ENCODE data around the gene TMEM247. TPM values are rescaled to one million over a fixed set of nuclear protein-coding genes. Genes with fewer than 3 reads are reported as not detected.
A peak's percentile ranks its signal among the peaks of the same experiment; 100 is the strongest.

The TMEM247 gene
- total RNA-seq, 1 experiment from 2014 or later, result not detected

DNA sequence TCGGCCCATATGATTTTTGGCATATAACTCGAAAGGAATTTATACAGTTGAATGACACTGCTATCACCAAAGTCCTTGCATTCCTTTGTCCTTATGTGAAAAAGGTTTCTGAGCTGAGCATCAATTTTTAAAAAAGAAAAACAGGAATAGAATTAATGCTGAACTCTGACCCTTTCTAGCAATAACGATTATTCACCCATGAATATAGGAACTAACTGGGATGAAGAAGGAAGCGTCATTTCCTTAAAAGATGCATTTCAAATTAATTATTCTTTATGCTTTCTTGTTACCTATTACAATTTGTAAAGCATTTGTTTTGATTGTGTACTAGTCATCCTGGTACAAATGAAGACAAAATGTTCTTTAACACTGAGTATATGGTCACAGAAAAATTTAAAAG is 19.3 kb downstream of the TMEM247 start:
- CTCF ChIA-PET, result no interaction called here
- intact Hi-C loops (cut with micrococcal nuclease; ENCODE audit: unreplicated experiment), result no loop called here
- peaks cover 9% of the 10 kb centered on the region for H3K36me3 Mint-ChIP-seq (ENCODE audit: insufficient read depth, unreplicated experiment)
- H3K4me1 Mint-ChIP-seq (ENCODE audit: low read depth, unreplicated experiment), result no peaks in the 10 kb centered on the region
- H3K27me3 Mint-ChIP-seq (ENCODE audit: unreplicated experiment), result peaks cover 59% of the 10 kb centered on the region
- TF ChIP-seq CTCF (IDR thresholded peaks at IDR 0.05; ENCODE audit: unreplicated experiment), result no peak
- H3K4me3 Mint-ChIP-seq (ENCODE audit: low read depth, unreplicated experiment), result no peak overlapping the region
- DNase-seq, result no peak
- H3K27ac Mint-ChIP-seq (ENCODE audit: unreplicated experiment), result no peak overlapping the region
- no peaks in the 10 kb centered on the region for H3K9me3 Mint-ChIP-seq (ENCODE audit: low read depth, unreplicated experiment)
- no TSS peak for BruUV-seq (replicated peaks)

DNA sequence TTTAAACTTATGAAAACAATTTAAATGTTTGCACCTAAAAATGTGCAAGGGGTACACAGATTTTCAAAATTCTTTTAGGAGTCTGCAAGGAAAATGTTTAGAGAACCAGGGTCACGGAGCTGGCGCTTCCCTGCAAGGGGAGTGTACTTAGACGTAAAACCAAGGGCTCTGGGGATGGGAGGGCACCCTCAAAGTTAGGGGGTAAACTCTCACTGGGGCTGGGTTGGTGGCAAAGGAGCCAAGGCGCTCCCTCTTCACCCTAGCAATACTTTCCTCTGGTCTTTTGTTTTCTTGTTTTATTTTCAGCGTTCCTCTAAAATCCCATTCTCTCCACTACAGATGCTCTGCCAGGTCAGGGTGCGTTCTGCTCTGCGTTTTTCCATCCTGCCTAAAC is 20.0 kb downstream of the TMEM247 start:
- no TSS peak for BruUV-seq (replicated peaks)
- intact Hi-C loops (cut with micrococcal nuclease; ENCODE audit: unreplicated experiment), result no loop called here
- peak overlapping the region; percentile 89 for H3K4me3 Mint-ChIP-seq (ENCODE audit: low read depth, unreplicated experiment)
- H3K4me1 Mint-ChIP-seq (ENCODE audit: low read depth, unreplicated experiment), result no peaks in the 10 kb centered on the region
- CTCF ChIA-PET, result no interaction called here
- TF ChIP-seq CTCF (IDR thresholded peaks at IDR 0.05; ENCODE audit: unreplicated experiment), result no peak
- H3K27ac Mint-ChIP-seq (ENCODE audit: unreplicated experiment), result peak overlapping the region; percentile 84
- peaks cover 57% of the 10 kb centered on the region for H3K27me3 Mint-ChIP-seq (ENCODE audit: unreplicated experiment)
- DNase-seq, result no peak
- peaks cover 9% of the 10 kb centered on the region for H3K36me3 Mint-ChIP-seq (ENCODE audit: insufficient read depth, unreplicated experiment)
- H3K9me3 Mint-ChIP-seq (ENCODE audit: low read depth, unreplicated experiment), result no peaks in the 10 kb centered on the region

- Mint-ChIP-seq H3K9me3 (ENCODE audit: low read depth, unreplicated experiment) (no peaks in the 10 kb centered on the region), H3K4me3 (ENCODE audit: low read depth, unreplicated experiment) (no peak overlapping the region), H3K27ac (ENCODE audit: unreplicated experiment) (no peak overlapping the region), H3K27me3 (ENCODE audit: unreplicated experiment) (peaks cover 43% of the 10 kb centered on the region), H3K36me3 (ENCODE audit: insufficient read depth, unreplicated experiment) (peaks cover 9% of the 10 kb centered on the region), H3K4me1 (ENCODE audit: low read depth, unreplicated experiment) (no peaks in the 10 kb centered on the region)
- TF ChIP-seq CTCF (IDR thresholded peaks at IDR 0.05; ENCODE audit: unreplicated experiment), result no peak
- intact Hi-C loops (cut with micrococcal nuclease; ENCODE audit: unreplicated experiment), result no loop called here
- CTCF ChIA-PET, result no interaction called here
- BruUV-seq (replicated peaks), result no TSS peak
- DNase-seq, result no peak
Measured at GRCh38 chr2:46500801-46501200, 21.4 kb downstream of the TMEM247 start.

DNA sequence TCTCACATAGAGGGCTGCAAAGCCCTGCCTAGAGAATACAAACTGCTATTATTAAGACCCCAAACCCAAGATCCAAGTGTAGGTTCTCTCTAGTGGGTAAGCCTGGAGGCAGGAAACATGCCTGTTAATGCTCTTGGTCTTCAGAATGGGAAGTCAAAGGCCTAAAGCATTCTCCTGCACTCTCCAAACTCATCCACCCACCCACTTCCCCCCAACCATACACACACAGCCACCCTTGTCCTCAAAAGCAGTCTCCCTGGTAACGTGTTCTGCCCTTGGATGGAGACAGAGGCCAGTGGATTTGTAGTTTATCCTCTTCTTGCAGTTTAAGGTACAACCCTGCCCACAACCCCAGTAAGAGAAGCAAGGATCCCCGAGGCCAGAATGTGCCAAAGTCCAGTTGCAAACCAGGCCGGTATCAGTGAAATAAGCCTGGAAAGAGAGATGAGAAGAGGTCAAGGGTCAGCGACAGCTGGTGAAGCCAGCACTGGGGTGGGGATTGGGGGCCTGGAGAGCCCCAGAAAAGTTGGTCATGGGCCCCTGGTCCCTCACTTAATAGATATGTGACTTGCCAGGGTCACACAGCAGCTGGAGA is 23.0 kb downstream of the TMEM247 start:
- H3K27ac Mint-ChIP-seq (ENCODE audit: unreplicated experiment), result no peak overlapping the region

More for the DNA sequence above, 23.0 kb downstream of the TMEM247 start:
- intact Hi-C loops (cut with micrococcal nuclease; ENCODE audit: unreplicated experiment), result no loop called here
- no peak for TF ChIP-seq CTCF (IDR thresholded peaks at IDR 0.05; ENCODE audit: unreplicated experiment)
- Mint-ChIP-seq H3K9me3 (ENCODE audit: low read depth, unreplicated experiment) (no peaks in the 10 kb centered on the region), H3K27me3 (ENCODE audit: unreplicated experiment) (peaks cover 34% of the 10 kb centered on the region), H3K4me1 (ENCODE audit: low read depth, unreplicated experiment) (no peaks in the 10 kb centered on the region), H3K36me3 (ENCODE audit: insufficient read depth, unreplicated experiment) (peaks cover 9% of the 10 kb centered on the region), H3K4me3 (ENCODE audit: low read depth, unreplicated experiment) (no peak overlapping the region)
- DNase-seq, result no peak
- BruUV-seq (replicated peaks), result no TSS peak
- CTCF ChIA-PET, result no interaction called here
